ENCODE data around the gene RPF1.
"Not testable (repeated sequence)": the region's sequence is repeated elsewhere in the genome, so short reads cannot be mapped to it uniquely, and the experiment has no call there.

The RPF1 gene

GRCh38 chr1:84478876-84479868 lies at the start of gene RPF1:
Gene RPF1, plus strand, starts transcription at chr1:84479266. Its CDS starts 16 bp downstream, at chr1:84479282.
- peak; percentile 79 for DNase-seq

- DNase-seq, result no peak
These were observed 48.5 kb upstream of the RPF1 start for GRCh38 chr1:84430546-84430945.

- DNase-seq, result peak; percentile 78
These were observed 45.6 kb upstream of the RPF1 start for GRCh38 chr1:84433258-84434080.

GRCh38 chr1:84434081-84434769 lies 44.8 kb upstream of the RPF1 start:
- DNase-seq, result no peak

GRCh38 chr1:84434801-84435549 lies 44.1 kb upstream of the RPF1 start:
- no peak for DNase-seq

GRCh38 chr1:84436876-84437655 lies 42.0 kb upstream of the RPF1 start:
- no peak for DNase-seq

- peak; percentile 16 for DNase-seq
These were observed 36.8 kb upstream of the RPF1 start for GRCh38 chr1:84442256-84442655.

GRCh38 chr1:84442747-84443646 lies 36.1 kb upstream of the RPF1 start:
- not testable (repeated sequence) for DNase-seq

- not testable (repeated sequence) for DNase-seq
These were observed 30.4 kb upstream of the RPF1 start for GRCh38 chr1:84448704-84449103.

- DNase-seq, result no peak
These were observed 28.2 kb upstream of the RPF1 start for GRCh38 chr1:84450910-84451309.

- DNase-seq, result no peak
These were observed 26.6 kb upstream of the RPF1 start for GRCh38 chr1:84452436-84452835.

GRCh38 chr1:84462118-84462517 lies 16.9 kb upstream of the RPF1 start:
- DNase-seq, result no peak

GRCh38 chr1:84467298-84467697 lies 11.8 kb upstream of the RPF1 start:
- DNase-seq, result no peak

- no peak for DNase-seq
These were observed 2.8 kb upstream of the RPF1 start for GRCh38 chr1:84476225-84476624.

- DNase-seq, result no peak
These were observed 932 bp downstream of the RPF1 start for GRCh38 chr1:84479998-84480397.

- no peak for DNase-seq
These were observed 1.6 kb downstream of the RPF1 start for GRCh38 chr1:84480650-84481049.

GRCh38 chr1:84481317-84481716 lies 2.3 kb downstream of the RPF1 start:
- no peak for DNase-seq

GRCh38 chr1:84488107-84488506 lies 9.0 kb downstream of the RPF1 start:
- DNase-seq, result no peak

- DNase-seq, result no peak
These were observed 10.7 kb downstream of the RPF1 start for GRCh38 chr1:84489766-84490165.

GRCh38 chr1:84492726-84493125 lies 13.7 kb downstream of the RPF1 start:
- DNase-seq, result no peak

Data from midbrain (tissue), 1 donor.